Measurements from ENCODE around the gene SRMS.
"Not testable (repeated sequence)": the region's sequence is repeated elsewhere in the genome, so short reads cannot be mapped to it uniquely, and the experiment has no call there.

The SRMS gene

GRCh38 chr20:63522091-63522868, 25.3 kb downstream of the SRMS start:
- no peak for DNase-seq (ENCODE audit: low read depth, low spot score)

- DNase-seq (ENCODE audit: low read depth, low spot score): no peak
Observed at GRCh38 chr20:63521602-63522001, 25.9 kb downstream of the SRMS start.

- DNase-seq (ENCODE audit: low read depth, low spot score): peak; percentile 38
Observed at GRCh38 chr20:63520934-63521601, 26.5 kb downstream of the SRMS start.

GRCh38 chr20:63520504-63520933, 27.0 kb downstream of the SRMS start, which contains the start of gene PPDPF:
TSS of gene PPDPF (plus strand) at chr20:63520765. CDS start at chr20:63521309, 544 bp downstream.
- peak; percentile 58 for DNase-seq (ENCODE audit: low read depth, low spot score)

GRCh38 chr20:63519668-63520503, 27.7 kb downstream of the SRMS start:
- no peak for DNase-seq (ENCODE audit: low read depth, low spot score)

GRCh38 chr20:63518946-63519667, 28.4 kb downstream of the SRMS start:
- DNase-seq (ENCODE audit: low read depth, low spot score): no peak

GRCh38 chr20:63518351-63518861, 29.1 kb downstream of the SRMS start:
- DNase-seq (ENCODE audit: low read depth, low spot score): no peak

- DNase-seq (ENCODE audit: low read depth, low spot score): no peak
Observed at GRCh38 chr20:63517376-63518309, 29.9 kb downstream of the SRMS start.

- DNase-seq (ENCODE audit: low read depth, low spot score): not testable (repeated sequence)
Observed at GRCh38 chr20:63514520-63514919, 33.0 kb downstream of the SRMS start.

- DNase-seq (ENCODE audit: low read depth, low spot score): no peak
Observed at GRCh38 chr20:63513207-63513606, 34.3 kb downstream of the SRMS start.

GRCh38 chr20:63509088-63509564, 38.4 kb downstream of the SRMS start:
- DNase-seq (ENCODE audit: low read depth, low spot score): no peak

- no peak for DNase-seq (ENCODE audit: low read depth, low spot score)
Observed at GRCh38 chr20:63508072-63508768, 39.3 kb downstream of the SRMS start.

GRCh38 chr20:63507083-63507743, 40.3 kb downstream of the SRMS start:
- DNase-seq (ENCODE audit: low read depth, low spot score): no peak

- DNase-seq (ENCODE audit: low read depth, low spot score): no peak
Observed at GRCh38 chr20:63505723-63506122, 41.8 kb downstream of the SRMS start.

GRCh38 chr20:63505281-63505680, 42.3 kb downstream of the SRMS start:
- DNase-seq (ENCODE audit: low read depth, low spot score): no peak

GRCh38 chr20:63504642-63505041, 42.9 kb downstream of the SRMS start:
- no peak for DNase-seq (ENCODE audit: low read depth, low spot score)

GRCh38 chr20:63503524-63503923, 44.0 kb downstream of the SRMS start:
- DNase-seq (ENCODE audit: low read depth, low spot score): no peak

GRCh38 chr20:63502671-63503172, 44.8 kb downstream of the SRMS start:
- DNase-seq (ENCODE audit: low read depth, low spot score): no peak

All from activated naive CD8-positive, alpha-beta T cell treated with anti-CD3 and anti-CD28 coated beads, Interleukin-2, amount 50 U/mL, for 16 hours (primary cell).